ENCODE measurements around the gene B3GNT2.

DNA sequence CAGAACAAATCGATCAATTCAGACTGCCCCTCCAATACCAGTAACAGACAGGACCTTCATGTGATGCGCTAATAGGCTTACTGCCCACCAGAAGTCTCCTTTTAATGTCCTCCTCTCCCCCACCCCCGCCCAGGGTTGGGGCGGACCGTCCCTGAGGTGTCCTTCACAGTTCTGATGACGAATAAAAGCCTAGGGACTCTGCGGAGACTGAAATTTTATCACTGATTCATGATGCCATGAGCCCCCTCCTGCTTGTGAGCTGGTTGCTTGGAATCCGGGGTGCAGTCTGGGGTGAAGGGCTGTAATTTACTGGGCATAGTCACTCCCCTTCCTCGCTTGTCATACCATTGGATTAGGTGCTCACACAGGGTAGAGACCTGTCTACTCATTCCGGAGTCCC lies 42.3 kb downstream of the B3GNT2 start:
- TF ChIP-seq, protein P1, sequence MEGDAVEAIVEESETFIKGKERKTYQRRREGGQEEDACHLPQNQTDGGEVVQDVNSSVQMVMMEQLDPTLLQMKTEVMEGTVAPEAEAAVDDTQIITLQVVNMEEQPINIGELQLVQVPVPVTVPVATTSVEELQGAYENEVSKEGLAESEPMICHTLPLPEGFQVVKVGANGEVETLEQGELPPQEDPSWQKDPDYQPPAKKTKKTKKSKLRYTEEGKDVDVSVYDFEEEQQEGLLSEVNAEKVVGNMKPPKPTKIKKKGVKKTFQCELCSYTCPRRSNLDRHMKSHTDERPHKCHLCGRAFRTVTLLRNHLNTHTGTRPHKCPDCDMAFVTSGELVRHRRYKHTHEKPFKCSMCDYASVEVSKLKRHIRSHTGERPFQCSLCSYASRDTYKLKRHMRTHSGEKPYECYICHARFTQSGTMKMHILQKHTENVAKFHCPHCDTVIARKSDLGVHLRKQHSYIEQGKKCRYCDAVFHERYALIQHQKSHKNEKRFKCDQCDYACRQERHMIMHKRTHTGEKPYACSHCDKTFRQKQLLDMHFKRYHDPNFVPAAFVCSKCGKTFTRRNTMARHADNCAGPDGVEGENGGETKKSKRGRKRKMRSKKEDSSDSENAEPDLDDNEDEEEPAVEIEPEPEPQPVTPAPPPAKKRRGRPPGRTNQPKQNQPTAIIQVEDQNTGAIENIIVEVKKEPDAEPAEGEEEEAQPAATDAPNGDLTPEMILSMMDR (IDR thresholded peaks at IDR 0.05) = no peak
- TF ChIP-seq POLR2AphosphoS5 (IDR thresholded peaks at IDR 0.05; ENCODE audit: low read depth, low read length) (no peak), NFIC (IDR thresholded peaks at IDR 0.05; ENCODE audit: borderline replicate concordance) (no peak), EP300 (IDR thresholded peaks at IDR 0.05; ENCODE audit: borderline replicate concordance in 1 of 2, low read depth in 1 of 2, low read length in 1 of 2) (no peak), EZH2phosphoT487 (IDR thresholded peaks at IDR 0.05; ENCODE audit: borderline replicate concordance, low read depth) (no peak), FOXJ3 (CRISPR knock-in tag; IDR thresholded peaks at IDR 0.05) (no peak)
- TF ChIP-seq, protein P2, sequence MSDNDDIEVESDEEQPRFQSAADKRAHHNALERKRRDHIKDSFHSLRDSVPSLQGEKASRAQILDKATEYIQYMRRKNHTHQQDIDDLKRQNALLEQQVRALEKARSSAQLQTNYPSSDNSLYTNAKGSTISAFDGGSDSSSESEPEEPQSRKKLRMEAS (IDR thresholded peaks at IDR 0.05; ENCODE audit: low read depth) = no peak
